ENCODE measurements around the gene RMDN3.
A peak's percentile ranks its signal among the peaks of the same experiment; 100 is the strongest.

The RMDN3 gene

DNA sequence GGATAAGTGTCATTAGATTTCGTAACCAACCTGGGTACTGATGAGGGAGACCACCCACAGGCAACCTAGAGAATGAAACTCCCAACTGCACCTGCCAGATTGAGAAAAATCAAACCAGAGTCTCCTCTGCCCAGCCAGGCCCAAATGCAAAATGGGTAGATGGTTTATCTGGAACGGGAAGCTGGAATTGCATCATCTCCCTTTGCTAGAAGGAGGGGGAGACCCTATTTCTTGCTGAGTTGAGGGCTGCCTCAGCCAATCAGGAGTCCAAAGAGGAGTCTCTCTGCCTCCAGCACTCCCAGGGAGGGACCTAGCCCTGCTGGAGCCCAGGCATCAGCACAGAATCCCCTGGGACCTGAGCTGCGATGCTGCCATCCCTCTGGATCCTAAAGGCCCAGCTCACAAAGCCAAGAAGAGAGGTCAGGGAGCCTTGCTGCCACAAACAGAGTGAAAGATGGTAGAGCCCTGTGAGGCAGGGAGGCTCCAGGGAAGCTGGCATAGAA, 8.1 kb downstream of the RMDN3 start:
- DNase-seq: no peak

- DNase-seq: no peak
Measured at GRCh38 chr15:40744815-40745152, 10.3 kb downstream of the RMDN3 start.

GRCh38 chr15:40743921-40744814, 10.9 kb downstream of the RMDN3 start:
- peak; percentile 79 for DNase-seq

GRCh38 chr15:40743485-40743901, 11.6 kb downstream of the RMDN3 start:
- no peak for DNase-seq

GRCh38 chr15:40739854-40740253, 15.2 kb downstream of the RMDN3 start:
- no peak for DNase-seq

GRCh38 chr15:40739047-40739446, 16.0 kb downstream of the RMDN3 start:
- DNase-seq: no peak

- DNase-seq: no peak
Measured at GRCh38 chr15:40737048-40737447, 18.0 kb downstream of the RMDN3 start.

- no peak for DNase-seq
Measured at GRCh38 chr15:40736575-40736974, 18.5 kb downstream of the RMDN3 start.

DNA sequence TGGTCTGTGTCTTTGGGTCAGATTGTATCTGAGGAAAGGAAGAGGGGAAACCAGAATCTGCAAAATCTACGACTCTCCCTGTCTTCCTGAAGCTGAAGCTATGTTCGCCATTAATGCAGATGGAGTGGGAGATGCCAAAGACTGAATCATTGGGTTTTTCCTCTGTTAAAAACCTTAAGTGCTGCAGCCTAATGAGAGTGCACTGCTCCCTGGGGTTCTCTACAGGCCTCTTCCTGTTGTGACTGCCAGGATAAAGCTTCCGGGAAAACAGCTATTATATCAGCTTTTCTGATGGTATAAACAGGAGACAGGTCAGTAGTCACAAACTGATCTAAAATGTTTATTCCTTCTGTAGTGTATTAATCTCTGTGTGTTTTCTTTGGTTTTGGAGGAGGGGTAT, 24.0 kb downstream of the RMDN3 start:
- DNase-seq: no peak

DNA sequence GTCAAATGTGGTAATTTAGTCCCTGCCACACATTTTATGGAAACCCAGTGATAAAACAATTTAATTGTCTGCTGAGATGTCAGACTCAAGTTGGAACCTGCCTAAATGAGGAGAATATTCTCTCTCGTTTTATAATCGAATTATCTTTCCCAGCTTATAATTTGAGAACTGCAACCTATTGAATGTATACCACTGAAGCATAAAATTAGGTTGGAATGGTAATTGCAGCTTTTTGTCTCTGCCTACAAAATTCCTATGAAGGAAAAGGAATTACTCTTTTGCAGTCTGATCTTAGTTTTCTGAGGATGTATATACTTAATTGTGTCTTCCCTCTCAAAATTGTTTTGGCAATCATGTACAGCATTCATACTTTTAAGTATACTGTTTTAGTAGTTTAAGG, 31.1 kb downstream of the RMDN3 start:
- no peak for DNase-seq

GRCh38 chr15:40722934-40723333, 32.1 kb downstream of the RMDN3 start:
- no peak for DNase-seq

DNA sequence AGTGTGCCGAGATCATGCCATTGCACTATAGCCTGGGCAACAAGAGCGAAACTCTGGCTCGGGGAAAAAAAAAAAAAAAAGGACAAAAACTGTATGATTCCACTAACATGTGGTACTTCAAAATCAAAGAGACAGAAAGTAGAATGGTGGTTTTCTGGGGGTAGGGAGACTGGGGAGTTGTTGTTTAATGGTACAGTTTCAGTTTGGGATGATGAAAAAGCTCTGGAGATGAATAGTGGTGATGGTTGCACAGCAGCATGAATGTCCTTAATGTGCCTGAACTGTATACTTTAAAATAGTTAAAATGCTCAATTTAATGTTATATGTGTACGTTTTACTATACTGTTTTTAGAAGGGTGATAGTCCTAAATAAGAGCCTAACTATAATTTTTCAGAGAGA, 32.7 kb downstream of the RMDN3 start:
- no peak for DNase-seq

- DNase-seq: no peak
Measured at GRCh38 chr15:40721701-40722100, 33.4 kb downstream of the RMDN3 start.

DNA sequence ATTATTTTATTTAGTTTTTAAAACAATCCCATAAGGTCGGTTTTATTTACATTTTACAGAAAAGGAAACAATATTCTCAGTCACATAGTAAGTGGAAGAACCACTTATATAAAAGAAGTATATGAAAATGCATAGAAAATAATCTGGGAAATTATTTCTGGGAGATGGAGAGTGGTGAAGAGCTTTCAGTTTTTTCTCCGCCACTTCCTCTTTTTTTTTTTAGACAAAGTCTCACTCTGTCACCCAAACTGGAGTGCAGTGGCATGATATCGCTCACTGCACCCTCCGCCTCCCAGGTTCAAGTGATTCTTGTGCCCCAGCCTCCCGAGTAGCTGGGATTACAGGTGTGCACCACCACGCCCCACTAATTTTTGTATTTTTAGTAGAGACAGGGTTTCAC, 38.9 kb downstream of the RMDN3 start:
- no peak for DNase-seq

- DNase-seq: no peak
Measured at GRCh38 chr15:40714144-40714543, 40.9 kb downstream of the RMDN3 start.

GRCh38 chr15:40706121-40706520, 48.9 kb downstream of the RMDN3 start:
- no peak for DNase-seq

DNA sequence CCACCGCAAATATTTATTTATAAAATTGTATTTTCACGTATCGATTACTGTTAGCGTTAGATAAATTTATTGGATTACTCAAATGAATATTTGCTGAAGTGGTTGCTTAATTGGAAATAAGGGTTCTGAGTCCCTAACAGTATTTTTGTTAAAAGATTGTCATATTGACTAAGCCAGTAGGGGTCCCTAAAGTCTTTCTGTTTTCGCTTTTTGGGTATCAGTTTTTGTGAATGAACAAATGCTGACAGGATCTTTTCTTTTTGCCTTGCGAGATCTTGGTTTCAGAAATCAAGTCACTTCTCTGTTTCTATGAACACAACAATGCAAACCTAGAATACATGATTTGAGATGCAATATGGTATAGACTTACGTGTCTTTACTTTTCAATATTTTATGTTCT, 53.0 kb downstream of the RMDN3 start:
- DNase-seq: peak; percentile 46

- DNase-seq: no peak
Measured at GRCh38 chr15:40697916-40698315, 57.1 kb downstream of the RMDN3 start.

DNA sequence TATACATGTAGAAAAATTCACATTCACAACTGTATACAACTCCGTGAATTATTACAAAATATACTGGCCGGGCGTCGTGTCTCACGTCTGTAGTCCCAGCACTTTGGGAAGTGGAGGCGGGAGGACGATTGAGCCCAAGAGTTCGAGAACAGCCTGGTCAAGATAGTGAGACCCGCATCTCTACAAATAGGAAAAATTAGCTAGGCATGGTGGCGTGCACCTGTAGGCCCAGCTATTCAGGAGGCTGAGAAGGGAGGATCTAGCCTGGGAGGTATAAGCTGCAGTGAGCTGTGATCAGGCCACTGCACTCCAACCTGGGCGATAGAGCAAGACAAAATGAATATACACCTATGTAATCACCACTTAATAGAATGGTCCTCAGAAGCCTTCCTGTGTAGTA, 58.8 kb downstream of the RMDN3 start:
- no peak for DNase-seq

DNA sequence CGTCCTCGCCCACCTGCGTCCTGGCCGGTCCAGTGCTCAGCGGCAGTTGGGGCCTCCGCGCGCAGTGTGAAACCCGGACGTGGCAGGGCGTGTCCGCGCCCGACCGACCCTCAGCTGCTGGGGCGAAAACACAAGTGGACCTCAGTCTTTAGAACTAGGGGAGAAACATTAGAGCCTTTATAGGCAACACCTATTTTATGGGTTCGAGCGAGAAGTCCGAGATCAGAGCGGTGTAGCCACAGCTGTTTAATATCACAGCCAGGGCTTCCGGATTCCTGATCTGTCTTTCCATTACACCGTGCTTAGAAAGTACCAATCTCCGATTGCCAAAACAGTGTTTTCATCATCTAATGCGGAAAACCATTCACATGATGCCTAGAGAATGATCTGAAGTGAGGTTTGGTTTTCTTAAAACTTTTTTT, 59.6 kb downstream of the RMDN3 start:
- DNase-seq: no peak

- DNase-seq: peak; percentile 91
Measured at GRCh38 chr15:40694688-40695468, 60.2 kb downstream of the RMDN3 start, which contains the start of gene RAD51. RAD51 (plus strand) TSS chr15:40695174; CDS start chr15:40698759, 3,585 bp downstream.

DNA sequence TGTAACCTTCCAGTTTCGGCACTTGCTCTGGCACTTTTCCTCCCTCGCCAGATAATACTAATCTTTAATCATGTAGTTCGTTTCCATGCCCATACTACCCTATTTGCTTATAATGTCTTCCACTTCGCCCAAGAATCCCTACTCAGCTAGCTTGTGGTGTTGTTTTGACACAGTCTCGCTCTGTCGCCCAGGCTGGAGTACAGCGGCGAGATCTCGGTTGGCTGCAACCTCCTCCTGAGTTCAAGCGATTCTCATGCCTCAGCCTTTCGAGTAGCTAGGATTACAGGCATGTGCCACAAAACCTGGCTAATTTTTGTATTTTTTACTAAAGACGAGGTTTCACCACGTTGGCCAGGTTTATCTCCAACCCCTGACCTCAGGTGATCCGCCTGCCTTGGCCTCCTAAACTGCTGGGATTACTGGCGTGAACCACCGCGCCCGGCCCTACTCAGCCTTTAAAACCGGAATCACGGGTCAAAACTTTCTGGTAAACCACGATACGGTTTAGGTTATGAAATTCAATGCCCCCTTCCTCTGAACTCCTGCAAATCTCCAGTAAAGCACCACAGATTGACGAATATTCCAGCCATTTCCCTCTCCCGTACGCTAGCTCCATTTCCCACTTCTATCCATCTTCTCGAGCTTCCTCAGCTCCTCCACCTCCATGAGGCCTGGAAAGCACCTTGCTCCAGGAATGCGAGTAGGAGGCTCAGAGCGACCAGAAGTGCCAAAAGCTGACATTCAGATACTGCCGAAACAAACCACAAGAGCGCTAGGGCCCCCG, 61.0 kb downstream of the RMDN3 start:
- DNase-seq: no peak

GRCh38 chr15:40691737-40692136, 63.3 kb downstream of the RMDN3 start:
- no peak for DNase-seq
